ENCODE results near the gene TSSK3. TPM values are rescaled to one million over a fixed set of nuclear protein-coding genes. Genes with fewer than 3 reads are reported as not detected.

TSSK3 gene
- total RNA-seq, 2 donors from 2014 or later, result 1.8 to 12.2 TPM

DNA sequence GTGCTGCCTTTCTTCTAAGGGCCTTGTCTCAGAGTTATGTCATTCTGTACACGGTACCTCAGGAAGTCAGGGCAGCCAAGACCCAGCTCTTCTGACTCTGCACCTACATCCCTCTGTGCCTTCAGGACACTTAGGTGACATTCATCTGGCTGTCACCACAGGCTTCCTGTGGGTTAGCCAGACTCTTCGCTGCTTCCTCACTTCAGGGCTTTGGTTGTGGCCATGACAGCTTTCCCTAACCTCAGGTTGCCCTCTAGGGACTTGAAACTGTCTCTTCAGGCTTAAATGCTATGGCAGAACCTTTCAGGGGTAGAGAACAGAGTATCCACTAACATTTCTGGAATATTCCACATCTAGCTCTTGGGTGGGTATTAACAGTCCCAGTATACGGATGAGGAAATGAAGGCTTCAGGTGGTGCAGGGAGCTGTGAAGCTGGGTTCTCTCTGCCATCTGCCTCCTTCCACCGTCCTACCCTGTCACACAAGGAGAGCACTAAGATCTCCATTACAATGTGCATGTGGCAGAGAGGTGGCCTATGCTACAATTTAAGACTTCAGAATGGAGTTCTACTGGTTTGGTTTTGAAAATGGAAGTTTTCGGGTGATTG, 9.9 kb downstream of the TSSK3 start:
- Histone ChIP-seq H3K27ac (no peak overlapping the region), H3K4me3 (no peak overlapping the region)

DNA sequence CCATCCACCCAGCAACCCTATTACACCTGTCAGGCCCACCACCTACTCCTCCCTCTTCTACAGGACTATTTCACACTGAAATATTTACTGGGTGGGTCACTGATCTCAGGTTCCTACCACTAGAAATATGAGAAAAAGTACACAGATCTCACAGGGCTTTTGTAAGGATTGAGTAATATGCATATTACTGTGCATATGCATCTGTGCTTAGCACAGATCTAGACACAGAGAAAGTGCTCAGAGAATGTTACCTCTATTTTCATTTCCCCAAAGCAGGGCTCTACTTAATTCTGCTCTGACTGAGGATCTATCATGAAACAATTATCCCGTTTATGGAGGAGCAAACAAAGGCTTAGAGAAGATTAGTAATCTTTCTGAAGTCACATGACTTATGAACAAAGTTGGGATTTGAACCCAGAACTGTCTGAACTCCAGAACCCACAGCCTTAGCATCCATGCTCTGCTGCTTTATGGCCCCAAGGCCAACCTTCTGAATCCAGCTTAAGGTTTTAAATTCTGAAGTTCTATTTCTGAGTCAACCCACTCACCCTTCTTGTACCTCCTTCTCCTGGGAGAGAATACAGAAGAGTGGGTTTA, 11.8 kb downstream of the TSSK3 start:
- DNase-seq (no peak), ATAC-seq (no peak)
- no peak for TF ChIP-seq POLR2A (IDR thresholded peaks at IDR 0.05)
- TF ChIP-seq, protein P1, sequence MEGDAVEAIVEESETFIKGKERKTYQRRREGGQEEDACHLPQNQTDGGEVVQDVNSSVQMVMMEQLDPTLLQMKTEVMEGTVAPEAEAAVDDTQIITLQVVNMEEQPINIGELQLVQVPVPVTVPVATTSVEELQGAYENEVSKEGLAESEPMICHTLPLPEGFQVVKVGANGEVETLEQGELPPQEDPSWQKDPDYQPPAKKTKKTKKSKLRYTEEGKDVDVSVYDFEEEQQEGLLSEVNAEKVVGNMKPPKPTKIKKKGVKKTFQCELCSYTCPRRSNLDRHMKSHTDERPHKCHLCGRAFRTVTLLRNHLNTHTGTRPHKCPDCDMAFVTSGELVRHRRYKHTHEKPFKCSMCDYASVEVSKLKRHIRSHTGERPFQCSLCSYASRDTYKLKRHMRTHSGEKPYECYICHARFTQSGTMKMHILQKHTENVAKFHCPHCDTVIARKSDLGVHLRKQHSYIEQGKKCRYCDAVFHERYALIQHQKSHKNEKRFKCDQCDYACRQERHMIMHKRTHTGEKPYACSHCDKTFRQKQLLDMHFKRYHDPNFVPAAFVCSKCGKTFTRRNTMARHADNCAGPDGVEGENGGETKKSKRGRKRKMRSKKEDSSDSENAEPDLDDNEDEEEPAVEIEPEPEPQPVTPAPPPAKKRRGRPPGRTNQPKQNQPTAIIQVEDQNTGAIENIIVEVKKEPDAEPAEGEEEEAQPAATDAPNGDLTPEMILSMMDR (IDR thresholded peaks at IDR 0.05), result no peak
- no peak overlapping the region for H3K27ac ChIP-seq
- no peaks in the 10 kb centered on the region for H3K4me1 ChIP-seq
- peaks cover 11 to 59% of the 10 kb centered on the region in 2 donors for H3K36me3 ChIP-seq (replicated peaks in 1 of 2; ENCODE audit: insufficient read depth in 1 of 2, low read depth in 2 of 2)
- H3K9me3 ChIP-seq, result no peaks in the 10 kb centered on the region
- no peaks in the 10 kb centered on the region for H3K27me3 ChIP-seq
- H3K4me3 ChIP-seq, result no peak overlapping the region
- intact Hi-C loops (cut with DNase I), result no loop called here
- WGBS, 2 donors, result 32 to 55% methylated on average over 1 of the region's 1 CpG

More for the DNA sequence above, 9.9 kb downstream of the TSSK3 start:
- Histone ChIP-seq H3K4me1 (no peaks in the 10 kb centered on the region), H3K9me3 (no peaks in the 10 kb centered on the region), H3K36me3 (replicated peaks in 1 of 2; ENCODE audit: insufficient read depth in 1 of 2, low read depth in 2 of 2) (peaks cover 4 to 49% of the 10 kb centered on the region in 2 donors), H3K27me3 (no peaks in the 10 kb centered on the region)
- 82 to 92% methylated on average over 5 of the region's 5 CpGs for WGBS, 2 donors
- intact Hi-C loops (cut with DNase I), result no loop called here
- TF ChIP-seq, protein P1 (IDR thresholded peaks at IDR 0.05), result no peak
- TF ChIP-seq POLR2A (IDR thresholded peaks at IDR 0.05), result no peak
- ATAC-seq, result no peak
- DNase-seq, result no peak

DNA sequence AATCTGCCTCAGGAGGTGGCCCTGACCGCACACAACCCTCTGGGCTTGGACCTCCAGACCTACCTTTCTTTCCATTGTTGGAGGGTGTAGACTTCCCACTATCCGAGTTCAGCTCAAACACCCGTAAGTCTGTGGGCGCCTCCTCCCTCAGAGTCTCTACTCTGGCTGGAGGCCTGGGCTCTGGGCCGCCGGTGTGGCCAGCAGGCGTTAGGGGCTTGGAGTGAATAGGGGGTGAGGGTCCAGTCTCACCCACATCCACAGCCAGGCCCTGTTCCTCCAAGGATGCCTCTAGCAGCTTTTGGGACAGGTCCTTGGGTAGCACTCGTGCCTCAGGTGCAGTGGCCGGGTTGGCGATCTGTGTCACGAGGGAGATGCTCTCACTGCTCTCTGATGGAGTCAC, 13.9 kb downstream of the TSSK3 start:
- WGBS, 2 donors, result 93 to 96% methylated on average over 5 to 10 of the region's 11 CpGs
- Histone ChIP-seq H3K36me3 (replicated peaks in 1 of 2; ENCODE audit: insufficient read depth in 1 of 2, low read depth in 2 of 2) (peaks cover 11 to 64% of the 10 kb centered on the region in 2 donors), H3K27me3 (no peaks in the 10 kb centered on the region), H3K4me1 (no peaks in the 10 kb centered on the region), H3K4me3 (no peak overlapping the region), H3K27ac (no peak overlapping the region), H3K9me3 (no peaks in the 10 kb centered on the region)
- DNase-seq (no peak), ATAC-seq (no peak)
- intact Hi-C loops (cut with DNase I), result no loop called here
- TF ChIP-seq, protein P1 (IDR thresholded peaks at IDR 0.05), result no peak
- no peak for TF ChIP-seq POLR2A (IDR thresholded peaks at IDR 0.05)

DNA sequence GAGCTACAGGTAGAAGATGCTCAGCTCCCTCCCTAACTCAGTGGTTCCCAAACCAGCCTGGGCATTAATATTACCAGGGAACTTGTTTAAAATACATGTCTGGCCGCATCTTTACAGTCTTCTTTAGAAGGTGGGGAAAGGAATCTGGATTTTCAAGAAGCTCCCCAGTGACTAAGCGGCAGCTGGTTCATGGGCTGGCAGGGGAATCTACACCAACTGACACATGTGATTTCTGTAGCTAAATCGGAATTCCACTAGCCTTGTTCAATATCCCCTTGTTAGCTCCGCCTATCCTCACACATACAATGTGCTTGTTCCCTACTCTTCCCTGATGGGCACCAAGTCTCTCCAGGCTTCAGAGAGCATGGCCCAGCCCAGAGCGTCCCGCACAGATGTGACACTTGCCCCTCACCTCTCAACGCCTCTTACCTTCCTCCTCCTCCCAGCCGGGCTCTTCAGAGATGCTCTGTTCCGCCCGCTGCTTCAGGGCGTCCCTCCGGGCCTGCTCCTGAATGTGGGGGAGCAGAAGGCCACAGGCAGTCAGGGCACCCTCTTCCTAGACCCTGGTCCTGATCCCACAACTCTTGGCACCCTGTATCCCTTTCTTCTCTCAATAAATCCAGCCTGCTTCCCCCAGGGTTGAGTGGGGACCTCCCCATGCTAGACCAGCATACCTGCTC, 15.3 kb downstream of the TSSK3 start:
- peaks cover 11 to 58% of the 10 kb centered on the region in 2 donors for H3K36me3 ChIP-seq (replicated peaks in 1 of 2; ENCODE audit: insufficient read depth in 1 of 2, low read depth in 2 of 2)
- WGBS, 2 donors, result 90 to 95% methylated on average over 12 of the region's 12 CpGs
- DNase-seq, result no peak
- H3K9me3 ChIP-seq, result no peaks in the 10 kb centered on the region
- TF ChIP-seq, protein P1 (IDR thresholded peaks at IDR 0.05), result no peak
- TF ChIP-seq POLR2A (IDR thresholded peaks at IDR 0.05), result no peak
- intact Hi-C loops (cut with DNase I), result no loop called here
- H3K27me3 ChIP-seq, result no peaks in the 10 kb centered on the region
- no peak overlapping the region for H3K4me3 ChIP-seq
- H3K27ac ChIP-seq, result no peak overlapping the region
- ATAC-seq, result no peak
- H3K4me1 ChIP-seq, result no peaks in the 10 kb centered on the region
